Measurements from ENCODE around the gene PTDSS2. TPM values are rescaled to one million over a fixed set of nuclear protein-coding genes. Genes with fewer than 3 reads are reported as not detected.

PTDSS2 gene
- total and polyA plus RNA-seq, 7 donors = 11.8 to 26.0 (median 19.6) TPM

- 70 to 74% (median 72%) methylated on average over 16 of the region's 16 CpGs for whole genome bisulfite sequencing, 3 donors
- TF ChIP-seq CTCF (IDR thresholded peaks at IDR 0.05) = no peak
- peaks cover 0 to 6% of the 10 kb centered on the region in 2 donors for H3K36me3 ChIP-seq (ENCODE audit: insufficient read depth in 1 of 2, low read depth in 1 of 2)
- peak in 1 of 2 donors; percentile 39 for DNase-seq
- no peak overlapping the region for H3K4me3 ChIP-seq
- H3K4me1 ChIP-seq = no peaks in the 10 kb centered on the region
- H3K9me3 ChIP-seq = no peaks in the 10 kb centered on the region
- H3K27ac ChIP-seq = no peak overlapping the region
- intact Hi-C loops (cut with DNase I) = no loop called here
- ATAC-seq = no peak
- no peaks in the 10 kb centered on the region for H3K27me3 ChIP-seq (ENCODE audit: insufficient read depth in 3 of 3, low read length in 2 of 3)
Measured at GRCh38 chr11:477052-477715, 27.1 kb downstream of the PTDSS2 start.

GRCh38 chr11:479311-479710 is 29.2 kb downstream of the PTDSS2 start:
- H3K36me3 ChIP-seq (ENCODE audit: insufficient read depth in 1 of 2, low read depth in 1 of 2) = peaks cover 0 to 6% of the 10 kb centered on the region in 2 donors
- intact Hi-C loops (cut with DNase I) = no loop called here
- TF ChIP-seq CTCF (IDR thresholded peaks at IDR 0.05) = no peak
- no peak overlapping the region for H3K4me3 ChIP-seq
- H3K27me3 ChIP-seq (ENCODE audit: insufficient read depth in 3 of 3, low read length in 2 of 3) = no peaks in the 10 kb centered on the region
- H3K9me3 ChIP-seq = no peaks in the 10 kb centered on the region
- no peaks in the 10 kb centered on the region for H3K4me1 ChIP-seq
- no peak overlapping the region for H3K27ac ChIP-seq
- DNase-seq (peak in 1 of 2 donors; percentile 38), ATAC-seq (no peak)
- 73 to 83% (median 73%) methylated on average over 13 of the region's 13 CpGs for WGBS, 3 donors

GRCh38 chr11:484616-485015 is 34.5 kb downstream of the PTDSS2 start:
- Histone ChIP-seq H3K4me1 (no peaks in the 10 kb centered on the region), H3K27me3 (ENCODE audit: insufficient read depth in 3 of 3, low read length in 2 of 3) (no peaks in the 10 kb centered on the region), H3K27ac (no peak overlapping the region), H3K9me3 (no peaks in the 10 kb centered on the region), H3K36me3 (ENCODE audit: insufficient read depth in 1 of 2, low read depth in 1 of 2) (peaks cover 0 to 12% of the 10 kb centered on the region in 2 donors), H3K4me3 (no peak overlapping the region)
- ATAC-seq (no peak), DNase-seq (no peak)
- WGBS, 3 donors = 97 to 98% (median 97%) methylated on average over 38 of the region's 38 CpGs
- intact Hi-C loops (cut with DNase I) = no loop called here
- no peak for TF ChIP-seq CTCF (IDR thresholded peaks at IDR 0.05)

DNA sequence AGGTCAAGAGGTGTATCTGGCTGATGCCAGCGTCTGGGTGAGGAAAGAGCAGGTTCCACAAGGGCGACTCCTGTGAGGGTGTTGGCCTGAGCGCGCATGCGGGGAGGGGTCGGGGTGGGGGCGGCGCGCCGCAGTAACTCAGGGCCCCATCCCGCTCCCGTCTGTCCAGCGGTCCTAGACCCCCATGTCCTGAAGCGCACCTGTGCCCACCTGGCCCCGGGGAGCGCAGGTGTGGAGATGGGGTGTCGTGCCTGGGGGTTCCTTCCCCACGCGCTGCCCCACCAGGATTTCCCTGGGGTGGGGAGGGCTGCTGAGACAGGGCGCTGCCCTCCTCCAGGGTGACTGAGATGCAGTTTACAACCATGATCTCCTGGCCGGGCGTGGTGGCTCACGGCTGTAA is 36.1 kb downstream of the PTDSS2 start:
- intact Hi-C loops (cut with DNase I) = no loop called here

More for the DNA sequence above, 36.1 kb downstream of the PTDSS2 start:
- no peak overlapping the region for H3K4me3 ChIP-seq
- no peaks in the 10 kb centered on the region for H3K27me3 ChIP-seq (ENCODE audit: insufficient read depth in 3 of 3, low read length in 2 of 3)
- no peak for TF ChIP-seq CTCF (IDR thresholded peaks at IDR 0.05)
- H3K36me3 ChIP-seq (ENCODE audit: insufficient read depth in 1 of 2, low read depth in 1 of 2) = peaks cover 0 to 28% of the 10 kb centered on the region in 2 donors
- DNase-seq (peak in 1 of 2 donors; percentile 28), ATAC-seq (no peak)
- no peaks in the 10 kb centered on the region for H3K4me1 ChIP-seq
- no peaks in the 10 kb centered on the region for H3K9me3 ChIP-seq
- WGBS, 3 donors = 96 to 98% (median 96%) methylated on average over 22 to 23 of the region's 23 CpGs
- H3K27ac ChIP-seq = no peak overlapping the region

All from psoas muscle (tissue), 8 donors.